ENCODE measurements around the gene RAP1GDS1.

DNA sequence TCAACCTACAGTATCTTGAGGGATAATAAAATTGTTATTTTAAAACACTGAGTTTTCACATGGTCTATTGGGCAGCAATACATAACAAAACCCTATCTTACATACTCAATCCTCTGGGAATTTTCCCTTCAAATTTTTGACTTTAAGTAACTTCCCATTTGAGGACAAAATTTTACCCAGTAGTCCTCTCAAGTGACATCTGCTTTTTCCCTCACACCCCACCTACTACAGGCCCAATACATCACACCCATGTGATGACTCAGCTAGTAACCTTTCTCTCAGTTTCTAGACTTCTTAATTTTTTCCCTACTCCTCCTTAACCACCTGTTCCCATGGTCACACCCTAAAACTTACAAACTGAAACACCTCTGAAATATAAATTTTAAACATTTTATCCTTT lies 12.2 kb upstream of the RAP1GDS1 start:
- TF ChIP-seq POLR2AphosphoS5 (IDR thresholded peaks at IDR 0.05; ENCODE audit: low read depth, low read length) (no peak), TAF1 (IDR thresholded peaks at IDR 0.05; ENCODE audit: borderline replicate concordance, low read depth, low read length) (no peak)

All from GM12892 (cell line).